SK-N-SH (cell line): ENCODE data around the gene GAS7. TPM values are rescaled to one million over a fixed set of nuclear protein-coding genes. Genes with fewer than 3 reads are reported as not detected.

Source experiments
- CTCF ChIA-PET: fragments of 300-600, 350-600 bp; formaldehyde crosslinking; extraction: SDS; loops from one replicate; lab custom pipeline; 2021; lab: Yijun Ruan, JAX
- POLR2A ChIA-PET: fragments of 350-600 bp; sonication (Branson Sonifier 250); formaldehyde crosslinking; extraction: SDS; loops from one replicate; lab custom pipeline; 2020; ENCODE audit warnings: antibody characterized with exemption, inconsistent platforms; lab: Yijun Ruan, JAX
- DNase-seq: peaks from one replicate; pipeline ENCODE4 v3.0.0; 2012
- H2AFZ ChIP-seq: fragments of 200-600 bp; sonication (generic); 2 replicates; pipeline ENCODE4 v1.8.1; 2016; ENCODE audit warnings: antibody characterized with exemption, mild to moderate bottlenecking, low read depth
- H3F3A ChIP-seq: fragments of 200-600 bp; sonication (generic); replicated peaks from 2 replicates; pipeline ENCODE3; 2016; ENCODE audit warnings: antibody characterized with exemption, mild to moderate bottlenecking; ENCODE audit not compliant: insufficient read depth
- H3K27ac ChIP-seq, 2 experiments: fragments of 200-500 bp in 1 of 2; fragments of 200-600 bp in 1 of 2; sonication (Bioruptor generic) in 1 of 2; sonication (generic), shearing (Covaris generic) in 1 of 2; 2 replicates each; pipeline versions ENCODE4 v1.5.1 to v1.6.1; 2014 to 2016; ENCODE audit warnings: low read depth in 2 of 2, inconsistent platforms in 1 of 2, low read length in 1 of 2, mild to moderate bottlenecking in 1 of 2, mixed read lengths in 1 of 2
- H3K27me3 ChIP-seq: fragments of 200-600 bp; sonication (generic), shearing (Covaris generic); 2 replicates; pipeline ENCODE4 v1.6.1; 2016; ENCODE audit warnings: mixed run types; ENCODE audit not compliant: insufficient read depth
- H3K36me3 ChIP-seq, 2 experiments: fragments of 200-500 bp in 1 of 2; fragments of 200-600 bp in 1 of 2; sonication (Bioruptor generic) in 1 of 2; sonication (generic) in 1 of 2; replicated peaks in 1 of 2; 2 replicates each; pipeline versions ENCODE3 to v1.5.1; 2014 to 2016; ENCODE audit warnings: low read length in 1 of 2, mild to moderate bottlenecking in 1 of 2; ENCODE audit not compliant: insufficient read depth in 2 of 2, control insufficient read depth in 1 of 2
- H3K4me1 ChIP-seq, 2 experiments: fragments of 200-500 bp in 1 of 2; fragments of 200-600 bp in 1 of 2; sonication (Bioruptor generic) in 1 of 2; sonication (generic), shearing (Covaris generic) in 1 of 2; 2 replicates each; pipeline versions ENCODE4 v1.5.1 to v1.6.1; 2014 to 2016; ENCODE audit warnings: low read depth in 1 of 2, low read length in 1 of 2, mixed run types in 1 of 2; ENCODE audit not compliant: insufficient read depth in 2 of 2, control insufficient read depth in 1 of 2
- H3K4me2 ChIP-seq: fragments of 200-600 bp; sonication (generic), shearing (Covaris generic); 2 replicates; pipeline ENCODE4 v1.6.1; 2017; ENCODE audit warnings: mixed run types
- H3K4me3 ChIP-seq, 2 experiments: fragments of 200-500 bp in 1 of 2; fragments of 200-600 bp in 1 of 2; sonication (Bioruptor generic) in 1 of 2; sonication (generic), shearing (Covaris generic) in 1 of 2; 2 replicates each; pipeline versions ENCODE4 v1.5.1 to v1.8.1; 2014 to 2016; ENCODE audit warnings: low read depth in 2 of 2, inconsistent platforms in 1 of 2, low read length in 1 of 2, mild to moderate bottlenecking in 1 of 2, mixed read lengths in 1 of 2, moderate library complexity in 1 of 2
- H3K79me2 ChIP-seq: fragments of 200-600 bp; sonication (generic); 2 replicates; pipeline ENCODE4 v1.8.1; 2017; ENCODE audit warnings: mild to moderate bottlenecking; ENCODE audit not compliant: insufficient read depth
- H3K9ac ChIP-seq: fragments of 200-600 bp; sonication (generic); 2 replicates; pipeline ENCODE4 v1.6.1; 2017; ENCODE audit warnings: mixed run types
- H3K9me2 ChIP-seq: fragments of 200-600 bp; sonication (generic); 2 replicates; pipeline ENCODE4 v1.6.1; 2017; ENCODE audit warnings: mixed run types
- H3K9me3 ChIP-seq: fragments of 200-600 bp; sonication (generic); 2 replicates; pipeline ENCODE4 v1.6.1; 2017; ENCODE audit warnings: mixed run types, mild to moderate bottlenecking, moderate library complexity
- H4K20me1 ChIP-seq: fragments of 200-600 bp; sonication (generic); 2 replicates; pipeline ENCODE4 v1.6.1; 2017; ENCODE audit warnings: mild to moderate bottlenecking, mixed run types; ENCODE audit not compliant: insufficient read depth
- EP300 ChIP-seq, 2 experiments: IDR thresholded peaks; 2 replicates each; pipeline versions ENCODE4 v1.4.0 to v1.6.1; 2012; ENCODE audit warnings: borderline replicate concordance in 1 of 2, low read depth in 1 of 2, low read length in 1 of 2
- FOSL2 ChIP-seq: IDR thresholded peaks from 2 replicates; pipeline ENCODE4 v1.4.0; 2012; ENCODE audit warnings: low read depth, mild to moderate bottlenecking, moderate library complexity, borderline replicate concordance
- FOXJ3 ChIP-seq: sonication (generic); formaldehyde crosslinking; IDR thresholded peaks from 2 replicates; pipeline ENCODE4 v1.5.1; 2020; ENCODE audit warnings: mild to moderate bottlenecking, missing genetic modification reagents
- FOXM1 ChIP-seq: IDR thresholded peaks from 2 replicates; pipeline ENCODE4 v1.4.0; 2012; ENCODE audit warnings: low read depth, mild to moderate bottlenecking
- NRF1 ChIP-seq: IDR thresholded peaks from 2 replicates; pipeline ENCODE4 v1.6.1; 2012; ENCODE audit warnings: low read depth, mild to moderate bottlenecking, low read length
- PBX3 ChIP-seq: IDR thresholded peaks from 2 replicates; pipeline ENCODE4; 2012
- POLR2AphosphoS5 ChIP-seq: IDR thresholded peaks from 2 replicates; pipeline ENCODE4 v1.6.1; 2012; ENCODE audit warnings: low read depth, low read length
- RCOR1 ChIP-seq: fragments of 150-350 bp; IDR thresholded peaks from 2 replicates; pipeline ENCODE4 v1.6.1; 2017; ENCODE audit warnings: antibody characterized with exemption, low read length
- REST ChIP-seq: IDR thresholded peaks from 2 replicates; pipeline ENCODE4 v1.6.1; 2012; ENCODE audit warnings: mild to moderate bottlenecking, low read depth, low read length, moderate library complexity
- RFX5 ChIP-seq: IDR thresholded peaks from 2 replicates; pipeline ENCODE4 v1.6.1; 2012; ENCODE audit warnings: mild to moderate bottlenecking, improper control_type of control experiment, low read length
- RXRA ChIP-seq: IDR thresholded peaks from 2 replicates; pipeline ENCODE4 v1.4.0; 2012; ENCODE audit warnings: low read depth, mild to moderate bottlenecking, borderline replicate concordance
- TEAD4 ChIP-seq: IDR thresholded peaks from 2 replicates; pipeline ENCODE4 v1.4.0; 2012; ENCODE audit warnings: mild to moderate bottlenecking, borderline replicate concordance; ENCODE audit not compliant: insufficient read depth
- USF1 ChIP-seq: IDR thresholded peaks from 2 replicates; pipeline ENCODE4 v1.4.0; 2012; ENCODE audit warnings: low read depth, borderline replicate concordance
- YY1 ChIP-seq: IDR thresholded peaks from 2 replicates; pipeline ENCODE4 v1.4.0; 2012; ENCODE audit warnings: low read depth, mild to moderate bottlenecking
- WGBS: methylation state at CpG from one replicate; pipeline ENCODE4 v1.1.6; 2017; ENCODE audit warnings: low lambda C conversion rate; 5-methylcytosine and 5-hydroxymethylcytosine counted together
- polyA plus RNA-seq, 3 experiments: library from polyadenylated mRNA; depleted of rRNA; stranded (reverse); fragments of >200 nt; gene quantifications; 2 replicates each; pipeline ENCODE4 v1.2.3, GENCODE V29; 2012
- TF ChIP-seq, protein P1 (sequence below): fragments of 150-350 bp; IDR thresholded peaks from 2 replicates; pipeline ENCODE4 v1.6.1; 2017; ENCODE audit warnings: antibody characterized with exemption, low read length, low read depth, borderline replicate concordance
- TF ChIP-seq, protein P2 (sequence below): fragments of 150-350 bp; IDR thresholded peaks from 2 replicates; pipeline ENCODE4 v1.6.1; 2016; ENCODE audit warnings: mild to moderate bottlenecking, low read depth, low read length

Gene GAS7
- polyA plus RNA-seq, 1 of the 3 experiments (the other 2 are of a cell fraction) = 0.12 TPM

DNA sequence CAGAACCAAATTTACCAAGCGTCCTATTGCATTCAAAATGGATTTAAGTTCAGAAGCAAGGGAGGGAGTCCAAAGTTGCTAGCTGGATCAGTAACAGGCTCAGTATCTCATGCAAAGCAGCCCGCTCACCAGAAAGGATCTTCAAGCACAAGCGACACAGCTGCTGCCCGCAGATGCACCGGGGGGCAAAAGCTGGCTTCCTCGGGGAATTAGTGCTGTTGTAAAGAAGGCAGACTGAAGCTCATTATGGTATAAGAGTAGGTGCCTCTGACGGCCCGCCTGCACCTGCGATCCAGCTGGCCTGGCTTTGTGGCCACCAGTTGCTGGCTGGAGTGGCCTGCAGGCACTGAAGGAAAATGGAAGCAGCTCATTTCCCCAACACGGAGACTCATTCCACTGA lies 165.0 kb downstream of the GAS7 start:
- Histone ChIP-seq H2AFZ (no peak overlapping the region), H3K9me2 (no peaks in the 10 kb centered on the region), H3K4me2 (no peak overlapping the region), H3K27me3 (no peaks in the 10 kb centered on the region; the same call in 1 of the 2 replicates), H3K9me3 (no peaks in the 10 kb centered on the region), H3K4me1 (no peaks in the 10 kb centered on the region), H3K79me2 (no peaks in the 10 kb centered on the region), H3K27ac (no peak overlapping the region), H4K20me1 (no peaks in the 10 kb centered on the region), H3K36me3 (no peaks in the 10 kb centered on the region), H3F3A (no peaks in the 10 kb centered on the region), H3K9ac (no peak overlapping the region), H3K4me3 (no peak overlapping the region)
- CTCF ChIA-PET = no interaction called here
- POLR2A ChIA-PET = no interaction called here
- TF ChIP-seq RCOR1 (no peak), USF1 (no peak), FOXM1 (no peak), POLR2AphosphoS5 (no peak), NRF1 (no peak), REST (no peak), YY1 (no peak), RXRA (no peak), FOSL2 (no peak), EP300 (IDR thresholded peaks at IDR 0.05; ENCODE audit: borderline replicate concordance in 1 of 2, low read depth in 1 of 2, low read length in 1 of 2) (no peak), FOXJ3 (CRISPR knock-in tag) (no peak), PBX3 (no peak), RFX5 (no peak), TEAD4 (no peak)
- TF ChIP-seq, protein P1, sequence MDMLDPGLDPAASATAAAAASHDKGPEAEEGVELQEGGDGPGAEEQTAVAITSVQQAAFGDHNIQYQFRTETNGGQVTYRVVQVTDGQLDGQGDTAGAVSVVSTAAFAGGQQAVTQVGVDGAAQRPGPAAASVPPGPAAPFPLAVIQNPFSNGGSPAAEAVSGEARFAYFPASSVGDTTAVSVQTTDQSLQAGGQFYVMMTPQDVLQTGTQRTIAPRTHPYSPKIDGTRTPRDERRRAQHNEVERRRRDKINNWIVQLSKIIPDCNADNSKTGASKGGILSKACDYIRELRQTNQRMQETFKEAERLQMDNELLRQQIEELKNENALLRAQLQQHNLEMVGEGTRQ = no peak
- TF ChIP-seq, protein P2, sequence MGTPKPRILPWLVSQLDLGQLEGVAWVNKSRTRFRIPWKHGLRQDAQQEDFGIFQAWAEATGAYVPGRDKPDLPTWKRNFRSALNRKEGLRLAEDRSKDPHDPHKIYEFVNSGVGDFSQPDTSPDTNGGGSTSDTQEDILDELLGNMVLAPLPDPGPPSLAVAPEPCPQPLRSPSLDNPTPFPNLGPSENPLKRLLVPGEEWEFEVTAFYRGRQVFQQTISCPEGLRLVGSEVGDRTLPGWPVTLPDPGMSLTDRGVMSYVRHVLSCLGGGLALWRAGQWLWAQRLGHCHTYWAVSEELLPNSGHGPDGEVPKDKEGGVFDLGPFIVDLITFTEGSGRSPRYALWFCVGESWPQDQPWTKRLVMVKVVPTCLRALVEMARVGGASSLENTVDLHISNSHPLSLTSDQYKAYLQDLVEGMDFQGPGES = no peak
- WGBS = 39% methylated on average over 9 of the region's 10 CpGs
- DNase-seq = no peak
